HTR-8/SVneo (cell line): ENCODE data around the gene HES2.
"Not testable (repeated sequence)": the region's sequence is repeated elsewhere in the genome, so short reads cannot be mapped to it uniquely, and the experiment has no call there.

ENCODE experiments used
- DNase-seq: peaks from one replicate; pipeline ENCODE4 v3.0.0; 2011; ENCODE audit warnings: low spot score, mixed read lengths; ENCODE audit not compliant: insufficient read length
- FAIRE-seq: peaks from 2 replicates; lab custom pipeline; 2011; peaks lifted over from hg19 to GRCh38; lab: Jason Lieb, UNC

The HES2 gene

DNA sequence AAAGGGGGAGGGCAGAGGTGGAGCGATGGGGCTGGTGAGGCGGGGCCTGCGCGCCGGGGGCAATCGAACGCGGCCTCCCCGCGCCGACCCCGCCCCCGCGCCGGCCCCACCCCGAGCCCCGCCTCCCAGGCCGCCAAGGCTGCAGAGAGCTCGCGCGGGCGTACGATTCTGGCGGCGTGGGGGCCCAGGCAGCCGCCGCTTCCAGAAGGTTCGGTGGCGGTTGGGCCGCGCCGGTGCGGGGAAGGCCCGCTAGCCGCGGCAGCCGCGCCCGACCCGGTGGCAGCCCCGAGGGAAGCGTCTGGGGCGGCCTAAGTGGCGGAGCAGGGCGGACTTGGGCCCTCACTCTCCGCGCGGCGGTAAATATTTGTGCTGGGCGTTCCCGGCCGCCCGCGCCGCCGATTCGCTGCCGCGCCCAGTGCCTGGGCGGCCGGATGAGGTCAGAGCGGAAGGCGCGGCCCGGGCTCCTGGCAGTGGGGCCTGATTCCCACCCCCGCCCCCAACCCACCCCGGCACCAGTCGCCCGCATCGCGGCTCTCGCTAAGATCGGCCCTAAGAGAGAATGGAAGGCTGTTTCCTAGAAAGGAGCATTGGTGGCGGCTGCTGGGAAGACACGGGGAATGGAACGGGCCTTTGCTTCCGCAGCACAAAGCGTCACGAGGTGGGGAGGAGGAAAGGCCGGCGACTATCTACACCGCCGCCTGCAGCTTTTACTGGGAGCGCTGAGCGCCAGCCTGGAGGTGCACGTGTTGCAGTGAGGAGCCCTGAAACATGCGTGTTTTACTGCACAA, 26.1 kb downstream of the HES2 start, which contains the start of gene ACOT7:
TSS of gene ACOT7 (minus strand) at position 368 of the 788 bp plus-strand sequence. CDS start 368 bp downstream, outside the sequence.
- DNase-seq (peak; percentile 78), FAIRE-seq (no peak)

GRCh38 chr1:6392809-6393399, 26.8 kb downstream of the HES2 start:
- FAIRE-seq: no peak
- no peak for DNase-seq

GRCh38 chr1:6391951-6392808, 27.5 kb downstream of the HES2 start:
- DNase-seq: no peak
- FAIRE-seq: no peak

- FAIRE-seq (no peak), DNase-seq (no peak)
Observed at GRCh38 chr1:6389971-6390370, 29.7 kb downstream of the HES2 start.

DNA sequence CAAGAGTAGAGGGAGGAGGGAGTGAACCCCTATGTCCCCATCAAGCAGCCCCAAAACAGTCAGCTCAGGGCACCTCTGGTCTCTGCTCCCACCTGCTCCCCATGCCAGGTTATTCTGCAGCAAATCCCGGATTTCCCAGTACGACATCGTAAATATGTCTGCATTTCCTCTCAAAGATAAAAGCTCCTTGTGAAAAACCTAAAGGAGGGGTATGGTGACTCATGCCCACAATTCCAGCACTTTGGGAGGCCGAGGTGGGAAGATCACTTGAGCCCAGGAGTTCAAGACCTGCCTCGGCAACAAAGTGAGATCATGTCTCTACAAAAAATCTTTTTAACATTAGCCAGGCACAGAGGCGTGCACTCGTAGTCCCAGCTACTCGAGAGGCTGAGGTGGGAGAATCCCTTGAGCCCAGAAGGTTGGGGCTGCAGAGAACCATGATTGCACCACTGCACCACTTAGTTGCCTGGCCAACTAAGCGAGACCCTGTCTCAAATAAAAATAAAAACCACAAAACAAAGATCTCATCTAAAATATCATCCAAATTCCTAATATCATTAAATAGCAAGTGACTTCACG, 33.3 kb downstream of the HES2 start:
- FAIRE-seq (no peak), DNase-seq (no peak)

DNA sequence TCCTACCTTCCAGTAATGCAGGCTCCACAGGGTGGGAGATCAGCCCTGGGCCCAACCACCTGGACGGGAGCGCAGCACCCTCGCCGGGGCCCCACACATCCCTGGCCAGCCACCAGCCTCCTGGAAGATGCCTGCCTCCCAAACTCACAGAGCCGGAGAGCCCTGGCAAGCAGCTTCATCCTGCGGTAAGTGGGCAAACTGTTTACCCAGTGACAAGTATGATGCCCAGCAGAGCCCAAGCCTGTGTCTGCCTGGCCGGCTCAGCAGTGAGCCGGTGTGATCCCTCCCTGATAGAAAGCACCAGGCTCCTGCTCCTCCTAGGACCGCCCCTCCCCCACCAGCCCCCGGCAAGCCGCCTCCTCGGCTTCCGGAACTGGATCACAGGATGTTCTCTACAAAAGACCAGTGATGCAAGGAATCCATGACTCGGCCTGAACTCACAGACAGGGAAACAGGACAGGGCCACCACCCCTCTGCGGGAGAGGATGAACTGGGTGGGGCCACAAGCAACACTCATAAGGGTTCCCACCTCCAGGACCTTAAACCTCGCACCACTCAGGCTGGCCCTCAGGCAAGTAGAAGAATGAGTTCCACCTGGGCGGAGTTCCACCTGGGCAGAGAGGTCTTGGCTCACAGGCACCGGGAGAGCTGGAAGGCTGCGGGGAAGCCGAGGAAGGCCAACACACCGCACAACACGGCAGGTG, 34.1 kb downstream of the HES2 start:
- DNase-seq (peak; percentile 59), FAIRE-seq (no peak)

- DNase-seq: no peak
- no peak for FAIRE-seq
Observed at GRCh38 chr1:6384962-6385361, 34.8 kb downstream of the HES2 start.

- FAIRE-seq: no peak
- DNase-seq: no peak
Observed at GRCh38 chr1:6384135-6384534, 35.6 kb downstream of the HES2 start.

- DNase-seq: no peak
- FAIRE-seq: no peak
Observed at GRCh38 chr1:6380037-6380436, 39.7 kb downstream of the HES2 start.

DNA sequence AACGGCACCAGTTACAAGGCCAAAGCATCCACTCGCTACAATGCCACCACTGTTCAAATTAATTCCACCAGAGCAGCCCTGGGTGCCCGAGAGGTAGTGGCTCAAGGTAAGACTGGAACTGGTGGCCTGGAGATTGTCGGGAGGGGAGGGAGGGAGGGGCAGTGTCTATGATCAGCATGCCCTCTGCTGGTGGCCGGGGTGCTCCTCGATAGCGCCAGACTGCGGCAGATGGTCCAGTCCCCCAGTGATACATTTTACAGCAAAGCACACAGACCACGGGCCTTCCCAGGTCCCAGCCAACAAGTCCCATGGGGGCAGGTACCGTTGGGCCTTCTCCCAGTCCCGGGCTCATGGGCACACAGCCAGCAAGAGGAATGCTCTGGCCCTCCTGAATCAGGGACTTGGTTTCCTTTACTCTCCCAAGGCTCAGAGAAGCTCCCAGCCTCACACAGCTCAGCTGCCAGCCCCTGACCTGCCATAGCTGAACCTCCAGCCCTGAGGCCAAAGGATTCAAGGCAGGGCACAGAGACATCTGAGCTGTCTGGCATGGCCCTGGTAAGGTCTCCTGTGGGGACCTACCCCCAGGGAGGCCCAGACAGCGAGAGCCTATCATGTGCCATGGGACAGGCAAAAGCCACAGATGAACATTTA, 41.5 kb downstream of the HES2 start:
- FAIRE-seq (no peak), DNase-seq (no peak)

DNA sequence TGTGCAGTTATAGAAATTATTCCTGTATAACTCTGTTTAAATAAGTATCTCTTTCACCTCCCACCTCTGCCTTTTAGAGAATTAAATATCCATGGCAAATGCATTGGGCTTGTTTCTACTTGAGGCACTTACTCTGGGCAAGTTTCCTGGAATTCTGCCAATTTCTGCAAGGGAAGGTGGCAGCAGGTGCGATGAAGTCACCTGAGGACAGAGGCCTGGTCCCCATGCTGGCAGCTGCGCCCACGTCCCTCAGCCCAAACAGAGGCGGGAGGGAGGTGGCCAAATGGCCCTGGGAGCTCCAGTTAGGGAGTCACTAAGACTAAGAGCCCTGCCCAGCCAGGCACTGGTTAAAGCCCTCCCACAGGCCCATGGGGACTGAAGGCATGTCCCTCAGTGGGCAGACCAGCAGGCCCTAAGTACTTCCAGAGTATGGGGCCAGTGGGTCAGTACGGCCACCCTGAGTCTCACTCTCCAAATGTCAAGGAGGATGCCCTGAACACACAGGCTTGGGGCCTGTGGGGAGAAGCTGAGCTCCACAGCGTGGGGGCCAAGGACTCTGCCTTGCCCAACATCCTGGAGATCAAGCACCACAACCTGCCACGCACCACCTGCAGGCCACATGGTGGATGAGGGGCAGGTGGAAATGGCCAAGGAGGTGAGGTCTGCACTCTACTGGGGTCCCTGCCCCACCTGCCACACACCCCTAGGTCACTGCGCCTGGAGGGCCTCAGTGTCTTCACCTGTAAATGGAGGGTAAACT, 45.6 kb downstream of the HES2 start:
- no peak for DNase-seq

DNA sequence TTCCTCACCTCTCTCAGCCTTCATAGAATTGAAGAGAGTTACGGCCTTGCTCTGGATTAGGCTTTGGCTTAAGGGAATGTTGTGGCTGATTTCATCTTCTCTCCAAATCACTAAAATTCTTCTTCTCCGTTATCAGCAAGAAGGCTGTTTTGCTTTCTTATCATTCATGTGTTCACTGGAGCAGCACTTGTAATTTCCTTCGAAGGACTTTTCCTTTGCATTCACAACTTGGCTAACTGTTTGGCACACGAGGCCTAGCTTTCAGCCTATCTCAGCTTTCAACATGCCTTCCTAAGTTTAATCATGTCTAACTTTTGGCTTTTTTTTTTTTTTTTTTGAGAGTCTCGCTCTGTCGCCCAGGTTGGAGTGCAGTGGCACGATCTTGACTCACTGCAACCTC, 47.5 kb downstream of the HES2 start:
- DNase-seq, FAIRE-seq: not testable (repeated sequence)

More for the DNA sequence above, 45.6 kb downstream of the HES2 start:
- no peak for FAIRE-seq

DNA sequence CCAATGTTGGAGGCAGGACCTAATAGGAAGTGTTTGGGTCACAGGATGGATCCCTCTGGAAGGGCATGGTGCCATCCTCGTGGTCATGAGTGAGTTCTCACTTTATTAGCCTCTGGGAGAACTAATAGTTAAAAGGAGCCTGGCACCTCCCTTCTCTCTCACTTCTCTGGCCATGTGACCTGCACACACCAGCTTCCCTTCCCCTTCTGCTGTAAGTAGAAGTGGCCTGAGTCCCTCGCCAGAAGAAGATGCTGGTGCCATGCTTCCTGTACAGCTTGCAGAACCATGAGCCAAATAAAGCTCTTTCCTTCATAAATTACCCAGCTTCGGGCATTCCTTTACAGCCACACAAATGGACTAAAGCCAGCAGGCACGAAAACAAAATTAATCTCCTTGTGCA, 49.7 kb downstream of the HES2 start:
- no peak for FAIRE-seq
- no peak for DNase-seq

GRCh38 chr1:6367381-6368012, 52.2 kb downstream of the HES2 start:
- no peak for DNase-seq
- FAIRE-seq: no peak

DNA sequence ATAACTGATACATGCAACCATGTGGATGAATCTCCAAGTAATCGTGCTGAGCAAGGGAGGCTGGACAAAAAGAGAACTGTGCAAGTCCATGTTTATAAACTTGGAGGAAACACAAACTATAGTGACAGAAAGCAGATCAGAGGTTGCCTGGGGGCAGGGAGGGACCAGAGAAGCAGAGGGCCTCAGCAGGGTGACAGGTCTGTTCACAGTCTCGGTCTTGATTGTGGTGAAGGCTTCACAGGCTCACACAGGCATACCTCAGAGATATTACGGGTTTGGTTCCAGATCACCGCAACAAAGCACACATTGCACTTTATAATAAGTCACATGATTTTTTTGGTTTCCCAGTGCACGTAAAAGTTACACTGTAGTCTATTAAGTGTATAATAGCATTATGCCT, 54.7 kb downstream of the HES2 start:
- DNase-seq: no peak
- FAIRE-seq: no peak

GRCh38 chr1:6363085-6363884, 56.4 kb downstream of the HES2 start:
- not testable (repeated sequence) for DNase-seq, FAIRE-seq
